ENCODE data around the gene GDF10.

Gene GDF10

GRCh38 chr10:47321521-47322195 lies 21.7 kb downstream of the GDF10 start:
- TF ChIP-seq CTCF (IDR thresholded peaks at IDR 0.05; ENCODE audit: borderline replicate concordance, insufficient read depth, low read depth, low read length): no peak
- no peak overlapping the region for H3K4me3 ChIP-seq (ENCODE audit: low read depth, low read length)

DNA sequence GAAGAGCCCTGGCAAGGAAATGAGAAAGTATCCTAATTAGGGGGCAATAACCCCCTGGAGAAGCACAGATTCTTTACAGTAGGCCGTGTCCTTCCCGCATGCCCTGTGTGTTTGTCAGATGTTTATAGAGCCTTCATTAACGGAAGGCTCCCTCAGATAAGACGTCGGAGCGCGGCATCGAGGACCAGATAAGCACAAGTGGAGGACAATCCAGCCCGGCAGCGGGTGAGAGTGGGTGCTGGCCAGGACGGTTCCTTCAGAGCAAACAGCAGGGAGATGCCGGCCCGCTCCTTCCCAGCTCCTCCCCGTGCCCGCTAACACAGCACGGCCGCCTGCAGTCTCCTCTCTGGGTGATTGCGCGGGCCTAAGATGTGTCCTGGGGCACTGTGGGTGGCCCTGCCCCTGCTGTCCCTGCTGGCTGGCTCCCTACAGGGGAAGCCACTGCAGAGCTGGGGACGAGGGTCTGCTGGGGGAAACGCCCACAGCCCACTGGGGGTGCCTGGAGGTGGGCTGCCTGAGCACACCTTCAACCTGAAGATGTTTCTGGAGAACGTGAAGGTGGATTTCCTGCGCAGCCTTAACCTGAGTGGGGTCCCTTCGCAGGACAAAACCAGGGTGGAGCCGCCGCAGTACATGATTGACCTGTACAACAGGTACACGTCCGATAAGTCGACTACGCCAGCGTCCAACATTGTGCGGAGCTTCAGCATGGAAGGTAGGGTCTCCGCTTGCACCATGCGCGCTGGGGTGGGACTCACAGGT lies 22.5 kb downstream of the GDF10 start, which contains the start of gene GDF2:
GDF2 (plus strand) TSS at position 155 of the 762 bp plus-strand sequence; CDS start at position 370, 215 bp downstream.
- no peak for TF ChIP-seq CTCF (IDR thresholded peaks at IDR 0.05; ENCODE audit: borderline replicate concordance, insufficient read depth, low read depth, low read length)
- H3K4me3 ChIP-seq (ENCODE audit: low read depth, low read length): no peak within 1 kb of the TSS

- no peak for TF ChIP-seq CTCF (IDR thresholded peaks at IDR 0.05; ENCODE audit: borderline replicate concordance, insufficient read depth, low read depth, low read length)
- H3K4me3 ChIP-seq (ENCODE audit: low read depth, low read length): no peak overlapping the region
These were observed 23.1 kb downstream of the GDF10 start for GRCh38 chr10:47323087-47323486.

- no peak overlapping the region for H3K4me3 ChIP-seq (ENCODE audit: low read depth, low read length)
- TF ChIP-seq CTCF (IDR thresholded peaks at IDR 0.05; ENCODE audit: borderline replicate concordance, insufficient read depth, low read depth, low read length): no peak
These were observed 23.8 kb downstream of the GDF10 start for GRCh38 chr10:47323636-47324296.

GRCh38 chr10:47325303-47326291 lies 25.6 kb downstream of the GDF10 start:
- H3K4me3 ChIP-seq (ENCODE audit: low read depth, low read length): no peak overlapping the region
- no peak for TF ChIP-seq CTCF (IDR thresholded peaks at IDR 0.05; ENCODE audit: borderline replicate concordance, insufficient read depth, low read depth, low read length)

DNA sequence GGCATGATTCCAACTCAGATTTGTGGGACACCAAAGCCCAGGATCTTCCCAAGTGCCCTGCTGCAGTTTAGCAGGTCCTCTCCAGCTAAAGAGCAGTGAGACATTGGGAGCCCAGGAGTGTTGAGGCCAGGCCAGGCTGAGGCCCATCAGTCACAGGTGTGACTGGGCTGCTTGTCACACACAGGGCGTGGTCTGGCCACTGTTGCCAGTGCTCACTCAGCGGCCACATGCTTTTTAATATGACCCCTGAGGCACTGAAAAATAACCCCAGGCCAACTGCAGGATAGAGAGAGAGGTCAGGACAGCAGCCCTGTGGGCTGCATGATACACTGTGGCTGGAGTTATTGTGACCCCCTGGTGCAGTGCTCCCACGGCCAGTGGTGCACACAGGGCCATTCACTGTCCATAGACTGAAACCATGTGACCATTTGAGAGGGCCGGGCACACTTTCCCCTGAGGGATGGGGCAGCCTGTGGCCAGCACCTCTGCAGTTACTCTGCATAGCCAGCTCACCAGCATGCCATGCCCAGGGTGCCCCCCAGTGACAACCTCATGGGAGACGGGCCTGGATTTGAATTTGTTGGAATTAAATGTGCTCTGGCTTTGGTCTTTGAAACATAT lies 26.4 kb downstream of the GDF10 start:
- TF ChIP-seq CTCF (IDR thresholded peaks at IDR 0.05; ENCODE audit: borderline replicate concordance, insufficient read depth, low read depth, low read length): no peak
- no peak overlapping the region for H3K4me3 ChIP-seq (ENCODE audit: low read depth, low read length)

All from GM12875 (cell line).